T-helper 1 cell treated with Interleukin-12 subunit alpha and Interleukin-12 subunit beta and Interleukin-4 antibody, amounts not matched to agents 30 ng/mL and 1 ng/mL, for 36 hours (primary cell): Measurements from ENCODE around the gene ZFR. TPM values are rescaled to one million over a fixed set of nuclear protein-coding genes. Genes with fewer than 3 reads are reported as not detected.
"Not testable (repeated sequence)": the region's sequence is repeated elsewhere in the genome, so short reads cannot be mapped to it uniquely, and the experiment has no call there.

Experiments
- intact Hi-C: fragments of 100-400 bp; cut with micrococcal nuclease; formaldehyde crosslinking; loops from one replicate; pipeline ENCODE4 v1.15.1; 2024
- total RNA-seq: library from RNA; stranded (reverse); gene quantifications from 2 replicates; pipeline ENCODE4 v1.2.3, GENCODE V29; 2022

ZFR gene
- total RNA-seq, 1 donor from 2014 or later = 56.5 TPM

DNA sequence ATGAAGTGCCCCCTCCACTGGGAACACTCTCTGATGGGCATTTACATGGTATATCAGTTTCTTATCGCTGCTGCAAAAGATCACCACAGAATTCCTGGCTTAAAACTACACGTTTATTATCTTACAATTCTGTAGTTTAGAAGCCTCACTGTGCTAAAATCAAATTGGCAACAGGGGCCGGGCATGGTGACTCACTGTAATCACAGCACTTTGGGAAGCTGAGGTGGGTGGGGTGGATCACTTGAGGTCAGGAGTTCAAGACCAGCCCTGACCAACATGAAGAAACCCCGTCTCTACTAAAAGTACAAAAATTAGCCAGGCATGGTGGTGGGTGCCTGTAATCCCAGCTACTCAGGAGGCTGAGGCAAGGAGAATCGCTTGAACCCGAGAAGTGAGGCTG lies 7.8 kb upstream of the ZFR start:
- intact Hi-C loops = not testable (repeated sequence)

DNA sequence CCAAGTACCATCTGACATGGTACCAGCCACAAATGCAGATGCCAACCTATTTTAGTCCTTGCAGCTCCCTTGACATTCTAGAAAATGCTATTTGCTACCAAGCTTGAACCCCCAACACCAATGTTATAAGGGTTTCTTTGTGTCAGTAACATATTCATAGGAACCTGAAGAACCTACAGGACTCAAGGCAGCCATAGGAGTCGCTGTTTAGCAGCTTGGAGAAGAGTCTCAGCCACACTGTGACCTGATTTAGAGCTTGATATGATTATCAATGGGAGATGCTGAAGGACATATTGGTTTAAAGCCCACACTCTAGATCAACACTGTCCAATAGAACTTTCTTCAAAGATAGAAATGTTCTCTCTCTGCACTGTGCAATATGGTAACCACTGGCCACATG lies 6.4 kb upstream of the ZFR start:
- intact Hi-C loops = no loop called here

DNA sequence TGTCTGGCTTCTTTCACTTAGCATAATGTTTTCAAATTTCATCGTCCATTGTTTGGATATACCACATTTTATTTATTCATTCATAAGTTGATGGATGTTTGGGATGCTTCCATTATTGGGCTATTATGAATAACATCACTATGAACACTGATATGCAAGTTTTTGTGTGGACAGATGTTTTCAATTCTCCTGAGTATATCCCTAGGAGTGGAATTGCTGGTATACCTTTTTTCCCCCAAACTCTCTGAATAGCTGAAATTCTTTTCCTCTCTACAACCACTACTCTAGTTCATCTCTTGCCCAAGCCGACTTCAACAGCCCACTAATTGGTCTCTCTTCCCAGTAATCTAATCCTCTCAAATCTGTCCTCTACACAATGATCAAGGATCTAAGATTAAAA lies 4.7 kb upstream of the ZFR start:
- intact Hi-C loops = no loop called here

DNA sequence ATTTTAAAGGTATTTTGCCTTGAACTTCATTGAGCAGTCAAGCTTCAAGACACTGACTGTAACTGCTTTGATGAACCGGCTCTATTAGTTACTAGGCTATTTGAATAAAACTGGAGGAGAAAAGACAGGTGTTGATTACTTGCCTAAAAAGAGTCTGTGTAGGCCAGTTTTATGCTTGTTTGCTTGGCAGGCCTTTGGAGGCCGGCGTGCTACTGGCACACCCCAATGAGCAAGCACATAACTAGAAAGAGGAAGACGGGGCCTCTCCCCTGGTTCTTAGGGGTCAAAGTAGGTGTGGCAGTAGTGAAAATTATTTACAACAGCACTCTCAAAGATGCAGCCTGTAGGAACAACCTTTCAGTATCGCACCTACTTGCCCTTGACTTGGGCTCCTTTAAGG lies 2.1 kb upstream of the ZFR start:
- intact Hi-C loops = no loop called here

DNA sequence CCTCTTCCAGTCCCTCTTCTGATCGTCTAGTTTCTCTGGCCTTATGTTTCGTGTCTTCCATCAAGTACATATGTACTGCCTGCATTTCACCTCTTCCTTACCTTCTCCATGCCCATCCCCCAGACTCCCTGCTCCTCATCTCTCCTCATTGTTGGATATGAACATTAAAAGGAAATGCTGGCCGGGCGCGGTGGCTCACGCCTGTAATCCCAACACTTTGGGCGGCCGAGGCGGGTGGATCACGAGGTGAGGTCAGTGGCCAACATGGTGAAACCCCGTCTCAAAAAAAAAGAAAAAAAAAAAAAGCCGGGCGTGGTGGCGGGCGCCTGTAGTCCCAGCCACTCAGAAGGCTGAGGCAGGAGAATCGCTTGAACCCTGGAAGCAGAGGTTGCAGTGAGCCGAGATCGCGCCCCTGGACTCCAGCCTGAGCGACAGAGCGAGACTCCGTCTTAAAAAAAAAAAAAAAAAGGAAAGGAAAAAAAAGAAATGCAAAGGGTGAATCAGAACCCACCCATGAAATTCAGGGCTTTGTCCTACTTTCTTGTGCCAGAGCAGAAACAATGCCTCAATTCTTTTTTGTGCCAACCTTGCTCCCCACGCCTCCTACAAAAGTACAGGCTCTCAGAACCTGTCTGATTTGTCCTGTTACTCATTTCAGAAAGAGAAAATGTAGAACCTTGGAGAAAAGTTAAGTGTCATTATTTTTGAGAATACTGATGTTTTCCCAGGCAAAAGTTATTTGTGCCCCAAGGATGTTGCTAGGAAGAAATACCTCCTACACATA lies 1.5 kb upstream of the ZFR start:
- intact Hi-C loops = loop anchor here (2.0 kb wide), 1 partner anchor 77 kb away; no protein-coding TSS in a partner anchor

DNA sequence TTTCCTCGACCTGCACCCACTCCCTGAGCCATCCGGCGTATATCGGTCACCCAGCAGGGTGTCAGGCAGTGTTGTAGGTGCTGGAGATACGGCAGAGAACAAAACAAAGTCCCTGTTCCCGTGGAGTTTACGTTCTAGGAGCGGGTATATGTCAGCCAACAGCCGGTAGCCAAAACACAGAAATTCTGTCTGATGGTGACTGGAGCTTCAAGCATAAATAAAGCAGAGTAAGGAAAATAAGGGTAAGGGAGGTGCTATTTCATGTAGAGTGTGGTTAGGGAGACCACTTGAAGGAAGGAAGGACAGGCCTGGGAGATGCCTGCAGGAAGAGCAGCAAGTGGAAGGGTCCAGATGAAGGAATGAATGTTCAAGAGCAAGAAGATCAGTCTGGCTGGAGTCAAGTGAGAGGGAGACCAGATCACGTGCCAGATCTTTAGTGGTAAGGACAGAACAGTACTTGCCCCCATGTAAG lies 783 bp upstream of the ZFR start:
- intact Hi-C loops = loop anchor here (2.0 kb wide), 1 partner anchor 77 kb away; no protein-coding TSS in a partner anchor

DNA sequence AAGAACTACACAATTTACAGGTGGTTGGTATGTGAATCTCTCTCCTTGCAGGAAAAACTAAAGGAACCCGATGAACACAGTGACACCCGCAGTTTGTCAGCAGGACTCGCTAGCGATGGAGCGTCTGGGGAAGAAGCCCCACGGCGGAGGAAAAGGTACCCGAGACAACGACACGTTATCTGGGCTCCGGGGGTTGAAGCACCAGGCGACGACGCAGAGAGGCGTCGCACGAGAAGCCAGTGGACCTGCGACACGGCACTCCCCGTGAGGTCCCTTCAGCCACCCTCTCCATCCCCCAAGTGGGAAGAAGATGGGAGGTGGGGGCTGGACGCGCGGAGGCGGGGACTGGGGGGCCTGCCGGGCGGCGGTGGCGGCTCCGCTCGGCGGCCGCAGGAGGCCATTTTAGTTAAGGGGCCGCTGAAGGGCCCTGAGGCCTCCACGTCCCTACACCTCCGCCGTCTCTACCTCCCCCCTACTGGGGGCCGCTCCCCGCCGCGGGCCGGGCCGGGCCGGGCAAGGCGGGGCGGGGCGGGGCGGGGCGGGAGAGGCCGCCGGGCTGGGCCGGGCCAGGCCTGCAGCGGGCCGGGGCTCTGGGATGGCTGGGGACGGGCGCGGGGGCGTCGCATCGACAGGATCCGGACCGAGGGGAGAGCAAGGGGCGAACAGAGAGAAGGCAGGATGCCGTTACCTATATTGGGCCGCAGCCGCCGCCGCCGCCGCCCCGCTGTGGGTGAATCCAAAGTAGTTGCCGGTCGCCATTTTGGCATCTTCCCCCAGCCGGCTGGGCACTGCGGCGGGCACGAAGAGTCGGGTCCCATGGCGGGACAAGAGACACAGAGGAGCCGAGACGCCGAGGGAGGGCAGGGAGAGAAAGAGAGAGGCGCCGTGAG lies 754 bp downstream of the ZFR start:
- intact Hi-C loops = loop anchor here (1.0 to 5.0 kb wide), 12 partner anchors 46 to 997 kb away; partner anchors contain the start of genes C5orf22, DROSHA, GOLPH3 and TARS1

DNA sequence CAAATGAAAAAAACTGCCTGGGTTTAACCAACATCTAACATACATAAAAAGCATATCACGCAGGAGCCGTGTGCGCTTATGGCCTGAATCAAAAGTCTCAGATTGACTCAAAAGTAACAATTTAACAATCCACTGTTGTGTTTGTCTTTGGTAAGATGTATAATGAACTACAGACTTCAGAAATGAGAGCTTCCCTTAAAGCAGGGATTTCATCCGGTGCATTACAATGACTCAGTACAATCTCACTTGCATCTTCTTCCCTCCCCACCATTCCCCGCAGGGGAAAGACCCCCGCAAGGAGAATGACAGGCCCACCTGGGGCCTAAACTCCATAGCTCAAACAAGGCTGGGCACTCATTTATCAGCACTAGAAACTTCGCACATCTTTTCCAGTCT lies 1.4 kb downstream of the ZFR start:
- intact Hi-C loops = loop anchor here (1.0 to 5.0 kb wide), 3 partner anchors 99 to 997 kb away; partner anchors contain the start of gene TARS1

DNA sequence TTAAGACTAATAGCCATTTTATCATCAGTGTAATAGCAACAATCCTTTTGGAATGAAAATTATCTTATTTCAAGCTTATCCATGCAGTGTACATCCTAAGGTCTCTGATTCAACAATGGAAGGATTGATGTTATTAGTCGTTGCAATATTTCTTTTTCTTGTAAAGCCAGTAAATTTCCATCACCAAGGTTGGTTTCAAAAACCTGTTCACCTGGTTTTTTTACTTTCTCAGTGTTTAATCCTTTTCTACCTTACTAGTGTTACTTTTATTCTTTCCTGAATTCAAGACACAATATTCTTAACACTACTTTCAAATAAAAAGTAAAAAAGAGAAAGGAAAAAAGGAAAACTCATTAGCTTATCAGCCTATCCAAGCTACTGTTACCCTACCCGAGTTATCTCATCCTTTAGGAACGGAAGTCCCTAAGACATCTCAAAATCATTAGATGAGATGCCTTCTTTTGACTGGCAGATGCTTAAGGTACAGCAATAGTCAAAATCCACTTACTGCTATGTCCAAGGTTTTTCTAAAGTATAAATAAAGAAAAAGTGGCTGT lies 5.4 kb downstream of the ZFR start:
- intact Hi-C loops = no loop called here

DNA sequence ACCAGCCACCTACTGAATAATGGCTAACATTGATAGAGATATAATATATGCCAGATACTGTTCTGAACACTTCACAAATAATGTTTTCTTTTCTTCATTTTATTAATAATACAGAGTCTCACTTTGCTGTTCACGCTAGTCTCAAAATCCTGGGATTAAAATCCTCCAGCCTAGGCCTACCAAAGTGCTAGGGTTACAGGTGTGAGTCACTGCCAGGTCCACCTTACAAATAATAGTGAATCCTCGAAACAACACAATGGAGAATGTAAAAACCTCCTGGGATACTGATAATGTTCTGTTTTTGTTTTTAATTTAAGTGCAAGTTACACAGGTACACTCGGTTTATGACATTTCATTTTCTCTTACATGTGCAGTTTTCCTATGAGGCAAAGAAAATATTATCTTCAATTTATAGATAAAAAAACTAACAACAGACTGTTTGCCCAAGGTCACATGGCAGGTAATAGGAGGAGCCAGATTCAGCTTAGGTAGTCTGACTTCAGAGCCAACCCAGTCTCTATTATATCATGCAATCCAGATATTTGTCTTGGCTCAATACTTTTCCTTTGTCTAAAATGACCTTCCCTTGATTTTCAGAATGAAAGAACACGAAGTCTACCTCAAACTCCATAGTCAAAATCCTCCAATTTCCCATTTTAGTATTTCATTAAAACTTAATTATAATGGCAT lies 7.8 kb downstream of the ZFR start:
- intact Hi-C loops = no loop called here

DNA sequence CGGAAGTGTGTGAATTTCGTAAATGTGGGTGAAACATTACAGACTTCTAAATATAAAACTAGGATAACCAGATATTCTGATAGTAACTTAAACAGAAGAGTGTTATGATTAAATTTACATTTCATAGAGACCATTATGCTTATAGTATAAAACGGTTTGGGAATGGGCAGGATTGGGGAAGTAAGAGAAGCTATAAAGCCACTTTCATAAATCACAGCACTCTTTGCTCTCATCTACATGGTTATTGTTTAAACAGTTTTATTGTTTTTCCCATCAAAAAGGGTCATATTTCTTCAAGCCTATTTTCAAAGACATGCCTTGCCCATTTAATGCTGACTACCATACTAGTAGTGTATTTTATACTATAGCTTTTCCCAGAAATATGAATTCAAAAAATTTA lies 9.2 kb downstream of the ZFR start:
- intact Hi-C loops = loop anchor here (2.0 kb wide), 1 partner anchor 15 kb away; no protein-coding TSS in a partner anchor

DNA sequence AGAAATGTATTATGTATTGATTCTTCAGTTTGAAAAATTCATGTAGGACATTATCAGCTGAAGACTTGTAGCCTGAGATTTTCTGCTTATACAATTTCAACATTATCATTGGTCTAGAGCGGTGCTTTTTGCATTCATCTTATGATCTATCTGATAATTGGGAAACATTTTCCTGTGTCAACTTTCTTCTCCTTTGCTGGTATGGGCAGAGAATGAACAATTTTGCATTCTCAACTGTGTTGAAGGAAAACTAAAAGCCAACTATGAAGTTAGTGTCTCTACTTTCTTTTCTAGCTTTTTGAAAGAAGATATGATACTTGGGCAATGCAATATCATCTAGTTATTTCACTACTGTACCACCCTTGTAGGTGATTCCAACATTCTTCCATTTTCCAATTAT lies 10.3 kb downstream of the ZFR start:
- intact Hi-C loops = loop anchor here (2.0 kb wide), 1 partner anchor 13 kb away; no protein-coding TSS in a partner anchor

DNA sequence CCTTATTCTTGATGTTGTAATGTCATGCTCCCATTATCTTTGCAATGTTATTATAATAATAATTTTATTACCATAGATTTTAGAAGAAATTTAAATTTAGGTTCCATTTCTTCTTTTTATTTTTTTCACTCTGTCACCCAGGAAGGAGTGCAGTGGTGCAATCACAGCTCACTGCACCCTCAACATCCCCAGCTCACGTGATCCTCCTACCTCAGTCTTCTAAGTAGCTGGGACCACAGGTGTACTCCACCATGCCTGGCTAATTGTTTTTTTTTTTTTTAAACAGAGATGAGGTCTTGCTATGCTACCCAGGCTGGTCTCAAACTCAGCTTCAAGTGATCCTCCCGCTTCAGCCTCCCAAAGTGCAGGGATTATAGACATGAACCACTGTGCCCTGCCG lies 11.9 kb downstream of the ZFR start:
- intact Hi-C loops = no loop called here

DNA sequence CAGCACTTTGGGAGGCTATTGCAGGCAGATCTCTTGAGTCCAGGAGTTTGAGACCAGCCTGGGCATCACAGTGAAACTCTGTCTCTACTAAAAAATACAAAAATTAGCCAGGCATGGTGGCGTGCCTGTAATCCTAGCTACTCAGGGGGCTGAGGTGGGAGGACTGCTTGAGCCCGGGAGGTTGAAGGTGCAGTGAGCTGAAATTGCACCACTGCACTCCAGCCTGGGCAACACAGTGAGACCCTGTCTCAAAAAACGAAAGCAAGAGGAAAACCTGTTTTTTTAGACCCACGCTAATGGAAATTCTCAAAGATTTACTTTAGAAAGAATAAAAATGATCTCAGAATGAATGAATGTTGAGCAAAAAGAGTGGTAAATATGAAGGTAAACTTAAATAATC lies 13.7 kb downstream of the ZFR start:
- intact Hi-C loops = not testable (repeated sequence)

DNA sequence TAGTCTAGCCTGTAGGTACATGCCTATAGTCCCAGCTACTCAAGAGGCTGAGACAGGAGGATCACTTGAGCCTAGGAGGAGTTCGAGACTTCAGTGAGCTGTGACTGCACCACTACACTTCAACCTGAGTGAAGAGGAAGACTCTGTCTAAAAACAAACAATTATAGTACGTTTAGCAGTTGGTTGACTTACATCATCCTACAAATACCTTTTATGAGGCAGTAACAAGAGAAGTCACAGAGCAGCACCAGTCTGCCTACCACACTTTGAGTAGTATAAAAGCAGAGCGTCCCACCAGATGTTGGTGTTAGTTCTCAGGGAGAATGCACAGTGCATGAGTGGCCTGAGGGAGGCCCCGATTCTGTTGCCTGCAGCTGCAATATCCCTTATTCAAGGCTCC lies 16.1 kb downstream of the ZFR start:
- intact Hi-C loops = no loop called here

DNA sequence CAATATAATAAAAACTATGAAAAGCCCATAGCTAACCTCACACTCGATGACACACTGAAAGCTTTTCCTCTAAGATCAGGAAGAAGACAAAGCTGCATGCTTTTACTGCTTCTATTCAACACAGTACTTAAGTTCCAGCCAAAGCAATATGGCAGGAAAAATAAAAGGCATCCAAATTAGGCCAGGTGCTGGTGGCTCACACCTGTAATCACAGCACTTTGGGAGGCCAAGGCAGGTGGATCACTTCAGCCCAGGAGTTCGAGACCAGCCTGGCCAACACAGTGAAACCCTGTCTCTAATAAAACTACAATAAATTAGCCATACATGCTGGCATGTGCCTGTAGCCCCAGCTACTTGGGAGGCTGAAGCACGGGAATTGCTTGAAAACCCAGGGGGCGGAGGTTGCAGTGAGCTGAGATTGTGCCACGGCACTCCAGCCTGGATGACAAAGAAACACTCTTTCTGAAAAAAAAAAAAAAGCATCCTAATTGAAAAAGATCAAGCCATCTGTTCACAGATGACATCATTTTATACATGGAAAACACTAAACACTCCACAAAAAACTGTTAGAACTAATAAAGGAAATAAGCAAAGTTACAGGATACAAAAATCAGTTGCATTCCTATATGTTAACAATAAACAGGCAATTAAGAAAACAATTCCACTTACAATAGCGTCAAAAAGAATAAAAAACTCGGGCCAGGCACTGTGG lies 17.9 kb downstream of the ZFR start:
- intact Hi-C loops = no loop called here

DNA sequence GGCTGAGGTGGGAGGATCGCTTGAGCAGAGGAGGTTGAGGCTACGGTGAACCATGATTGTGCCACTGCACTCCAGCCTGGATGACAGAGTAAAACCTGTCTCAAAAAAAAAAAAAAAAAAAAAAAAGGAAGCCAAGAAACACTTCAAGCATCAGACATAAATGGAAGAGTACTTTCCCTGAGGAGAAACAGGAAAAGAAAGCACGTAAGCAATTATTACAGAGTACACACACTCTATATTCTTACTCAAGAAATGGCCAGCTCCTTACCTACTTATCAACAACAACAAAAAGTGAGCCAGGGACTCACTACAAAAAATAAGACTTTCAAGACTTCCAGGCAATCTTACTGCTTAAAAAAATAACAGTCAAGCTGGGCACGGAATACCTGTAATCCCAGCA lies 21.8 kb downstream of the ZFR start:
- intact Hi-C loops = no loop called here

DNA sequence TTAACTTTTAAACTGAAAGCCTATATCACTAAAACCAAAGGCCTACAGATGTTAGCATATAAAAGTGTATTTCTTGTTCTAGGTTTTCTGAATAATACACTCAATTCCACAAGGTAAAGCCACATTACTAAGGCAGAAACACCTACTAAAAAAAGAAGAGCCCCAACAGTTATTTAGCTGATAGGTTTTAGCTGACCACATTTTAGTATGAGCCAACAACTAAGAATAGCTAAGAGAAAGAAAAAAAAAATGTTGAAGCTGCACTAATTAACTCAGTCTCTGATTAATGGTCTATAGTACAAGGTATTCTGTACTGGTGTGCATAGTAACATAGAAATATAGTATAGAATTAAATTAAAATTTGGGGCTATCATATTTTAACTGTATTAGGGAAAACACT lies 23.5 kb downstream of the ZFR start:
- intact Hi-C loops = loop anchor here (2.0 kb wide), 1 partner anchor 14 kb away; no protein-coding TSS in a partner anchor

DNA sequence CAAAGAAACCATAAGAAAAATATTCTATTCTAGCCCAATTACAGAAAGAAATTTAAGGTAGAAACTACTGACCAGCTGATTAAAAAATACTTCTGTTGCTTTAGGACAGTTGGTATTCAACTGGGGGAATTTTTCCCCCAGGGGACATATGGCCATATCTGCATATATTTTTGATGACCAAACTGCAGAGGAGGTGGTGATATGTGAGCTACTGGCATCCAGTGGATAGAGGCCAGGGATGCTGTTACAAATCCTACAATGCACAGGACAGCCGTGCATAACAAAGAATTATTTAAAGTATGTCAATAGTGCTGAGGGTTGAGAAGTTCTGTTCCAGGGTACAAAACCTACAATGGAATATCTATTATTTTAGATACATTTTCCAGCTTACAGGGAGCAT lies 24.0 kb downstream of the ZFR start:
- intact Hi-C loops = loop anchor here (2.0 kb wide), 1 partner anchor 14 kb away; no protein-coding TSS in a partner anchor

DNA sequence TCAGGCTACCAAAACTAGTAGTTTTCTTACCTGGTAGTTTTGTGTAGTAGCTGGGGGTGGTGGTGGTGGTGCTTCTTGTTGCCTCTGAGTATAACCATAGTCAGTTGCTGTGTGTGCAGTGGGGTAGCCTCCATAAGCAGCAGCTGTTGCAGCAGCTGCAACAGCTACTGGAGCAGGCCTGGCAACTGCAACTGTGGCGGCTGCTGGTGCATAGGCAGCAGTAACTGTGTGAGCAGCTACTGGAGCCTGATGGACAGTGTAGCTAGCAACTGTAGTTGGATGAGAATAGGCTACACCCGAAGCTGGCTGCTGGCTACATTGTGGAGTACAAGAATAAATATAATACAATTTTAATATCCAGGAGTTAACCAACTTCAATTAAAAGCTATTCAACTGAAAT lies 24.7 kb downstream of the ZFR start:
- intact Hi-C loops = loop anchor here (2.0 kb wide), 1 partner anchor 15 kb away; no protein-coding TSS in a partner anchor
